ENCODE measurements around the gene APAF1. TPM values are rescaled to one million over a fixed set of nuclear protein-coding genes. Genes with fewer than 3 reads are reported as not detected.

The APAF1 gene
- total and polyA plus RNA-seq, 9 of the 15 experiments (the other 6 are each of a cell fraction or from before 2014, with no cell fraction given), result 5.1 to 15.7 (median 9.9) TPM

GRCh38 chr12:98656289-98657101 is 11.4 kb downstream of the APAF1 start (continued):
- TF ChIP-seq BRF2 (IDR thresholded peaks at IDR 0.05; ENCODE audit: borderline replicate concordance, insufficient read depth, insufficient read length) (no peak), ETV1 (tag; conservative IDR thresholded peaks at IDR 0.05; ENCODE audit: low read depth) (no peak; the same call in 1 of the 2 replicates), EGR1 (conservative IDR thresholded peaks at IDR 0.05) (peak; percentile 87), ZNF644 (tag; IDR thresholded peaks at IDR 0.05; ENCODE audit: low read depth) (no peak), POLR2A (conservative IDR thresholded peaks at IDR 0.05) (no peak), RFX5 (IDR thresholded peaks at IDR 0.05; ENCODE audit: low read depth, low read length) (no peak), ZNF277 (CRISPR knock-in tag; IDR thresholded peaks at IDR 0.05; ENCODE audit: borderline replicate concordance) (no peak), ZBTB49 (CRISPR knock-in tag; IDR thresholded peaks at IDR 0.05; ENCODE audit: borderline replicate concordance) (no peak), LEF1 (IDR thresholded peaks at IDR 0.05) (peak; percentile 11; the same call in 1 of the 2 replicates), KLF16 (IDR thresholded peaks at IDR 0.05) (no peak), ZNF384 (IDR thresholded peaks at IDR 0.05; ENCODE audit: low read depth, low read length) (no peak; the same call in 1 of the 2 replicates), REST (IDR thresholded peaks at IDR 0.05; ENCODE audit: borderline replicate concordance) (no peak), REST (CRISPR knock-in tag; IDR thresholded peaks at IDR 0.05; ENCODE audit: low read depth) (no peak), ZNF165 (CRISPR knock-in tag; IDR thresholded peaks at IDR 0.05; ENCODE audit: borderline replicate concordance) (no peak), BRD9 (IDR thresholded peaks at IDR 0.05; ENCODE audit: low read depth, partially characterized antibody) (no peak), ZNF212 (CRISPR knock-in tag; IDR thresholded peaks at IDR 0.05) (no peak)

Measured in K562 (cell line).